Peyer's patch (tissue), 4 donors: ENCODE results near the gene CEMIP. TPM values are rescaled to one million over a fixed set of nuclear protein-coding genes. Genes with fewer than 3 reads are reported as not detected.

Source experiments
- DNase-seq, 3 donors: peaks; one replicate each; pipeline ENCODE4 v3.0.0-alpha.2; 2017 to 2019
- H3K27ac ChIP-seq, 4 donors: fragments of 200-600 bp; sonication (generic); one replicate each; pipeline ENCODE4 v1.5.1; 2016 to 2019
- H3K27me3 ChIP-seq, 2 donors: fragments of 200-600 bp; sonication (generic); one replicate each; pipeline ENCODE4 v1.5.1; 2019
- H3K36me3 ChIP-seq, 3 donors: fragments of 200-600 bp; sonication (generic); one replicate each; pipeline ENCODE4 v1.5.1; 2016 to 2019
- H3K4me1 ChIP-seq, 4 donors: fragments of 200-600 bp; sonication (generic); one replicate each; pipeline ENCODE4 v1.5.1; 2016 to 2019
- H3K4me3 ChIP-seq, 4 donors: fragments of 200-600 bp; sonication (generic); 1 replicate in 3 of 4; 2 replicates in 1 of 4; pipeline ENCODE4 v1.5.1; 2016 to 2019; ENCODE audit warnings: mild to moderate bottlenecking in 1 of 4
- H3K9me3 ChIP-seq, 4 donors: fragments of 200-600 bp; sonication (generic); one replicate each; pipeline ENCODE4 v1.5.1; 2016 to 2019; ENCODE audit warnings: mild to moderate bottlenecking in 1 of 4
- POLR2A ChIP-seq, 2 donors: fragments of 450-650 bp; IDR thresholded peaks; one replicate each; pipeline ENCODE4 v1.5.1; 2017; ENCODE audit warnings: antibody characterized with exemption in 2 of 2, mild to moderate bottlenecking in 2 of 2, moderate library complexity in 2 of 2
- total RNA-seq, 4 donors: library from RNA; depleted of rRNA; stranded (reverse); fragments of >200 nt; gene quantifications; one replicate each; pipeline ENCODE4 v1.1.0, GENCODE V29; 2016
- TF ChIP-seq, protein P1 (sequence below), 6 experiments: fragments of 450-650 bp in 4 of 6; fragments of 200-600 bp in 2 of 6; sonication (generic) in 1 of 6; IDR thresholded peaks; one replicate each; pipeline ENCODE4 v1.5.1; 2017 to 2019; ENCODE audit warnings: antibody characterized with exemption in 6 of 6, mild to moderate bottlenecking in 3 of 6, moderate library complexity in 1 of 6

CEMIP gene
- total RNA-seq, 4 donors from 2014 or later, result 0.27 to 0.83 (median 0.57) TPM; not detected in 1

DNA sequence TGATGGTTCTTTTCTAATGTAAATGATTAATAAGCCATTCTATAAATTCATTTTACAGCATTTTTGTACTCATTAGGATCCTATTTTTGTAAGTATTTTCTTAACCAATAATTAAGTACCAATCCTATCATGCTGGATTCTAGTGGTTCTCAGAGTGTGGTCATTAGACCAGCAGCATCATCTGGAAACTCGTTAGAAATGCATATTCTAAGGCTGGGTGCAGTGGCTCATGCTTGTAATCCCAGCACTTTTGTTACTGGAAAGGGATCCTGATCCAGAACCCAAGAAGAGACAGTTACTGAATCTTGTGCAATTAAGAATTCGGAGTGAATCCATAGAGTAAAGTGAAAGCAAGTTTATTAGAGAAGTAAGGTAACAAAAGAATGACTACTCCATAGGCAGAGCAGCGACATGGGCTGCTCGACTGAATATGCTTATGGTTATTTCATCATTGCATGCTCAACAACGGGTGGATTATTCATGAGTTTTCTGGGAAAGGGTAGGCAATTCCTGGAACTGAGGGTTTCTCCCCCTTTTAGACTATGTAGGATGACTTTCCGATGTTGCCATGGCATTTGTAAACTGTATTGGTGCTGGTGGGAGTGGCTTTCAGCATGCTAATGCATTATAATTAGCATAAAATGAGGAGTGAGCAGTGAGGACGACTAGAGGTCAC is 9.9 kb upstream of the CEMIP start:
- TF ChIP-seq, protein P1, sequence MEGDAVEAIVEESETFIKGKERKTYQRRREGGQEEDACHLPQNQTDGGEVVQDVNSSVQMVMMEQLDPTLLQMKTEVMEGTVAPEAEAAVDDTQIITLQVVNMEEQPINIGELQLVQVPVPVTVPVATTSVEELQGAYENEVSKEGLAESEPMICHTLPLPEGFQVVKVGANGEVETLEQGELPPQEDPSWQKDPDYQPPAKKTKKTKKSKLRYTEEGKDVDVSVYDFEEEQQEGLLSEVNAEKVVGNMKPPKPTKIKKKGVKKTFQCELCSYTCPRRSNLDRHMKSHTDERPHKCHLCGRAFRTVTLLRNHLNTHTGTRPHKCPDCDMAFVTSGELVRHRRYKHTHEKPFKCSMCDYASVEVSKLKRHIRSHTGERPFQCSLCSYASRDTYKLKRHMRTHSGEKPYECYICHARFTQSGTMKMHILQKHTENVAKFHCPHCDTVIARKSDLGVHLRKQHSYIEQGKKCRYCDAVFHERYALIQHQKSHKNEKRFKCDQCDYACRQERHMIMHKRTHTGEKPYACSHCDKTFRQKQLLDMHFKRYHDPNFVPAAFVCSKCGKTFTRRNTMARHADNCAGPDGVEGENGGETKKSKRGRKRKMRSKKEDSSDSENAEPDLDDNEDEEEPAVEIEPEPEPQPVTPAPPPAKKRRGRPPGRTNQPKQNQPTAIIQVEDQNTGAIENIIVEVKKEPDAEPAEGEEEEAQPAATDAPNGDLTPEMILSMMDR (IDR thresholded peaks at IDR 0.05), result no peak
- TF ChIP-seq POLR2A (IDR thresholded peaks at IDR 0.05), result no peak
- H3K4me3 ChIP-seq, result no peak overlapping the region

DNA sequence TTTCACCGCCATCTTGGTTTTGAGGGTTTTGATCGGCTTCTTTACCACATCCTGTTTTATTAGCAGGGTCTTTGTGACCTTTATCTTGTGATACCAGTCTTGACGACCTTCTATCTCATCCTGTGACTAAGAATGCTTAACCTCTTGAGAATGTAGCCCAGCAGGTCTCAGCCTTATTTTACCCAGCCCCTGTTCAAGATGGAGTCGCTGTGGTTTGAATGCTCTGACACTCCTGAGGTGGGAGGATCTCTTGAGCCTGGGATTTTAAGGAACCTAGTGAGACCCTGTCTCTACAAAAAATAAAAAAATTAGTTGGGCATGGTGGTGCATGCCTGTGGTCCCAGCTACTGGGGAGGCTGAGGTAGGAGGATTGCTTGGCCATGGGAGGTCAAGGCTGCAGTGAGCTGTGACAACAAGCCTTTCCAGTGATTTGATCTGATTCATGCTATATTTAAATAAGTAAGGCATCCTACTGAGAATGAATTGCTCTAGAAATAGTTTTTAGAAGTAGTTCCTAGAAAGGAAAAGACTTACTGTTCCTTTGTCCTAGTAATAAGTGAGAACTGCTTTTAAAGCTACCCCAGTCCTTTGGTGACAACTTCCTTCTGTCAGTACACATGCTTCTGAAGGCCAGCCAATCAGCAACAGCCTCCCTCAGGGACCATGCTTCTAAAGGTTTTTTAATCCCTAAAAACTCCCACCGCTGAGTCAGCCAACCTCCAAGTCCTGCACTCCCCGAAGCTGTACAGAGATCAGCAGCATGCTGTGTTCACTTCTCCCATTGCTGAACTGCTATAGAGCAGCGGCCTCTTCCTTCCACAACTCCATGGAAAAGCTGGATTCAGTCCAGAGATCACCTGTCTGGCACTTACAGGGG is 9.1 kb upstream of the CEMIP start:
- H3K27ac ChIP-seq, result no peak overlapping the region
- H3K9me3 ChIP-seq, result no peaks in the 10 kb centered on the region
- H3K4me1 ChIP-seq, result no peaks in the 10 kb centered on the region
- DNase-seq, result no peak
- H3K27me3 ChIP-seq, result no peaks in the 10 kb centered on the region
- no peak for TF ChIP-seq POLR2A (IDR thresholded peaks at IDR 0.05)
- TF ChIP-seq, protein P1 (IDR thresholded peaks at IDR 0.05), result no peak
- H3K36me3 ChIP-seq, result no peaks in the 10 kb centered on the region
- no peak overlapping the region for H3K4me3 ChIP-seq

More for the DNA sequence above, 9.9 kb upstream of the CEMIP start:
- H3K9me3 ChIP-seq, result no peaks in the 10 kb centered on the region
- no peak overlapping the region for H3K27ac ChIP-seq
- no peaks in the 10 kb centered on the region for H3K27me3 ChIP-seq
- no peaks in the 10 kb centered on the region for H3K36me3 ChIP-seq
- DNase-seq, result no peak
- no peaks in the 10 kb centered on the region for H3K4me1 ChIP-seq

DNA sequence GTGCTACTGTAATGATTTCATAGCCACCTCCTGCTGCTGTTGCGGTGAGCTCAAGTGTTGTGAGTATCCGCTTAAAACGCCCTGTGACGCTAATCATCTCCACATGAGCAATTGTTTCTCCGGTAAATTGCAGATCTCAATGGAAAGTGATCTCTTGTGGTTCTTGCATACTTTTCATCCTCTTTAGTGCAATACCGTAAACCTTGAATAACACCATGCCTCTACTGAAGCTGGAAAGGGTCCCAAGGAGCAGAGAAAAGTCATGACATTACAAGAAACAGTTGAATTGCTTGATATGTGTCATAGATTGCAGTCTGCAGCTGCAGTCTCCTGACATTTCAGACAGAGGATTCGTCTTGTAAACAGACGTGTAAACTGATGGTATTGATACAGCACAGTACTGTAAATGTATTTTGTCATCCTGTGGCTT is 6.0 kb upstream of the CEMIP start:
- Histone ChIP-seq H3K27me3 (no peaks in the 10 kb centered on the region), H3K4me1 (peaks cover 0 to 10% (median 0%) of the 10 kb centered on the region in 4 donors), H3K4me3 (no peak overlapping the region), H3K9me3 (no peaks in the 10 kb centered on the region), H3K27ac (no peak overlapping the region), H3K36me3 (no peaks in the 10 kb centered on the region)
- DNase-seq, result no peak
- TF ChIP-seq, protein P1 (IDR thresholded peaks at IDR 0.05), result no peak
- no peak for TF ChIP-seq POLR2A (IDR thresholded peaks at IDR 0.05)

DNA sequence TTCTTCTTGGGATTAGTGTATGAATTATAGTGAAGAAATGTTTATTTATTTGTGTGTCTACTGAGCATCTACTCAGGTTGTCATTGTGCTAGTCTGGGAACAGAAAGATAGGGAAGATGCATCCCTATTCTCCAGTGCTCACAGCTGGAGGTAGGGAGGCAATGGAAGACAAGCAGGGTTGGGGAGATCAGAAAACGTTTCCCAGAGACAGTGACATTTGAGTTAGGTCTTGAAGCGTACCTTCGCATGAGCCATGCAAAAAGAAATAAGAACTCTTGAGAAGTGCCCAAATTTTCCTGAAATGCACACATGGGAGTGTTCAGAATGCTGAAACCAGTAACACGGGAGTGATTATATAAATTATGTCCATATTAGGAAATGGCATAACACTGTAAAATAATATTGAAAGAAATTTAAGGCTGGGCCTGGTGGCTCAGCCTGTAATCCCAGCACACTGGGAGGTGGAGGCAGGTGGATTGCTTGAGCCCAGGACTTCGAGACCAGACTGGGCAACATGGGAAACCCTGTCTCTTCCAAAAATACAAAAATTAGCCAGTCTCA is 5.3 kb upstream of the CEMIP start:
- no peaks in the 10 kb centered on the region for H3K9me3 ChIP-seq
- H3K4me1 ChIP-seq, result peaks cover 0 to 13% (median 0%) of the 10 kb centered on the region in 4 donors
- H3K27me3 ChIP-seq, result no peaks in the 10 kb centered on the region
- no peak overlapping the region for H3K4me3 ChIP-seq
- TF ChIP-seq POLR2A (IDR thresholded peaks at IDR 0.05), result no peak
- TF ChIP-seq, protein P1 (IDR thresholded peaks at IDR 0.05), result no peak
- DNase-seq, result no peak
- no peaks in the 10 kb centered on the region for H3K36me3 ChIP-seq
- H3K27ac ChIP-seq, result no peak overlapping the region

DNA sequence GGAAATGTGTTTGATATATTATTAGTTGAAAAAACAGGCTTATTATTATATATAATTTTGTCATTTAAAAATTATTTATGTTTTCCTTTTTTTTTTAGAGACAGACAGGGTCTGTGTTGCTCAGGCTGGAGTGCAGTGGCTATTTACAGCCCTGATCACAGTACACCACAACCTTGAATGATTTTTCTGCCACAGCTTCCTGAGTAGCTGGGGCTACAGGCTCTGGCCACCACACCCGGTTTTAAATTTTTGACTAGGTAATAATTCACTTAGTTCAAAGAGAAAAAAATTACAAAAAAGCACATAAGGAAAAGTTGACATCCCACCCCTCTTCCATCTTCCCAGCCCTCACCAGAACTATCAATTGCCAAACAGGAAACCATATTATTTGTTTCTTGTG is 4.7 kb upstream of the CEMIP start:
- TF ChIP-seq, protein P1 (IDR thresholded peaks at IDR 0.05), result no peak
- TF ChIP-seq POLR2A (IDR thresholded peaks at IDR 0.05), result no peak
- Histone ChIP-seq H3K9me3 (no peaks in the 10 kb centered on the region), H3K4me1 (peaks cover 0 to 17% (median 2%) of the 10 kb centered on the region in 4 donors), H3K36me3 (no peaks in the 10 kb centered on the region), H3K4me3 (no peak overlapping the region), H3K27ac (no peak overlapping the region), H3K27me3 (no peaks in the 10 kb centered on the region)
- DNase-seq, result no peak
